ENCODE measurements around the gene STAB2. TPM values are rescaled to one million over a fixed set of nuclear protein-coding genes. Genes with fewer than 3 reads are reported as not detected.

STAB2 gene
- total RNA-seq, 1 donor from 2014 or later: not detected

DNA sequence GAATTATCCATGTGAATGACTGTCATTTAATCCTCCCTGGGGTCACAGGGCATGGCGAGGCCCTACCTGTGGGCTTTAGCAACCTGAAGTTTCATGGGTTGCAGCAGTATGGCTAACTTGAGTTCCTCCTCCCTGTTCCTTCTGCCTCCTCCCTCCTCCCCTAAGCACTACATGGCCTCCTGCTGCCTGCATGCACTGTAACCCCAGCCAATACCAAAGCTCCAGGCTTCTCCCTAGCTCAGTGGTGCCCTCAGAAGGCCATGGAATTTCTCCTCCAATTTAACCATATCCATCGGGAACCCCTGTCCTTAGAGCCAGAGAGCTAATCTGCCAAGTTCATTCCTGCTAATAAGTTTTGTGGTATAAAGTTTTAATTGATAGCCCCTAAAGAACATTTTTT is 158.9 kb downstream of the STAB2 start:
- Histone ChIP-seq H3K9me3 (no peaks in the 10 kb centered on the region), H3K36me3 (peaks cover 0 to 7% of the 10 kb centered on the region in 2 donors)
- intact Hi-C loops (cut with DNase I): no loop called here

DNA sequence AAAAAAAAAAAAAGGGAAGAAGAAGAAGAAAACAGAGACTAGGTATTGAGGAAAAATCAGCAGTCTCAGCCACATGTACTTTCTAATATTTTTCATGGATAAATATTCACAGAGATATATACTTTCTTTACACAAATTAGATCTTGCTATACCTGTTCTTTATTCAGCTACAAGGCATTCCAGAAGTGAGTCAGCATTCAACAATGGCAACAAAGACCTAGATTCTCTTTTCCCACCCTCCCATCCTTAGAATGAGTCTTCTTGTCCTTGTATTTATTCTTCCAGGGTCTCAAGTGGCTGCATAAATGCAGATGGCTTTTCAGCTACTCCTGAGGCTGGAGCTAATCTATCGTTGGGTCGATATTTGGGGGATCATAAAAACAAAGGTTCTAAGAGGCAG is 160.9 kb downstream of the STAB2 start:
- H3K36me3 ChIP-seq: peaks cover 0 to 7% of the 10 kb centered on the region in 2 donors
- H3K27me3 ChIP-seq: no peaks in the 10 kb centered on the region
- intact Hi-C loops (cut with DNase I): no loop called here
- DNase-seq (ENCODE audit: low spot score in 2 of 2): no peak
- no peaks in the 10 kb centered on the region for H3K4me1 ChIP-seq
- H3K4me3 ChIP-seq: no peak overlapping the region
- H3K27ac ChIP-seq: no peak overlapping the region
- TF ChIP-seq, protein P1, sequence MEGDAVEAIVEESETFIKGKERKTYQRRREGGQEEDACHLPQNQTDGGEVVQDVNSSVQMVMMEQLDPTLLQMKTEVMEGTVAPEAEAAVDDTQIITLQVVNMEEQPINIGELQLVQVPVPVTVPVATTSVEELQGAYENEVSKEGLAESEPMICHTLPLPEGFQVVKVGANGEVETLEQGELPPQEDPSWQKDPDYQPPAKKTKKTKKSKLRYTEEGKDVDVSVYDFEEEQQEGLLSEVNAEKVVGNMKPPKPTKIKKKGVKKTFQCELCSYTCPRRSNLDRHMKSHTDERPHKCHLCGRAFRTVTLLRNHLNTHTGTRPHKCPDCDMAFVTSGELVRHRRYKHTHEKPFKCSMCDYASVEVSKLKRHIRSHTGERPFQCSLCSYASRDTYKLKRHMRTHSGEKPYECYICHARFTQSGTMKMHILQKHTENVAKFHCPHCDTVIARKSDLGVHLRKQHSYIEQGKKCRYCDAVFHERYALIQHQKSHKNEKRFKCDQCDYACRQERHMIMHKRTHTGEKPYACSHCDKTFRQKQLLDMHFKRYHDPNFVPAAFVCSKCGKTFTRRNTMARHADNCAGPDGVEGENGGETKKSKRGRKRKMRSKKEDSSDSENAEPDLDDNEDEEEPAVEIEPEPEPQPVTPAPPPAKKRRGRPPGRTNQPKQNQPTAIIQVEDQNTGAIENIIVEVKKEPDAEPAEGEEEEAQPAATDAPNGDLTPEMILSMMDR (IDR thresholded peaks at IDR 0.05): no peak
- no peaks in the 10 kb centered on the region for H3K9me3 ChIP-seq

More for the DNA sequence above, 158.9 kb downstream of the STAB2 start:
- Histone ChIP-seq H3K27ac (no peak overlapping the region), H3K4me3 (no peak overlapping the region), H3K4me1 (no peaks in the 10 kb centered on the region), H3K27me3 (no peaks in the 10 kb centered on the region)
- TF ChIP-seq, protein P1 (IDR thresholded peaks at IDR 0.05): no peak
- DNase-seq (ENCODE audit: low spot score in 2 of 2): no peak

DNA sequence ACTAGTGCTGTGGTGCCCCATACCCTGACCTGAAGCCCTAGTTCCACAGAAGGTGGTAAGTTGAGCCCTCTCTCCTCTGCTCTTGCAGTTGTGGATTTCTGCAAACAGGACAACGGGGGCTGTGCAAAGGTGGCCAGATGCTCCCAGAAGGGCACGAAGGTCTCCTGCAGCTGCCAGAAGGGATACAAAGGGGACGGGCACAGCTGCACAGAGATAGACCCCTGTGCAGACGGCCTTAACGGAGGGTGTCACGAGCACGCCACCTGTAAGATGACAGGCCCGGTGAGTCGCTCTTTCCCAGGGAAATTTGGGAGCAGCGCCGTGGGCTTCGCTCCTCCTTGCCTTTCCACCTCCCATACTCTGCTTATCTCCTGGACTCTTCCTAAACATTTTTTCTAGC is 161.8 kb downstream of the STAB2 start:
- no peaks in the 10 kb centered on the region for H3K4me1 ChIP-seq
- TF ChIP-seq, protein P1 (IDR thresholded peaks at IDR 0.05): no peak
- intact Hi-C loops (cut with DNase I): no loop called here
- H3K27me3 ChIP-seq: no peaks in the 10 kb centered on the region
- no peak for DNase-seq (ENCODE audit: low spot score in 2 of 2)
- no peak overlapping the region for H3K27ac ChIP-seq
- H3K9me3 ChIP-seq: no peaks in the 10 kb centered on the region
- H3K4me3 ChIP-seq: no peak overlapping the region
- peaks cover 0 to 7% of the 10 kb centered on the region in 2 donors for H3K36me3 ChIP-seq

DNA sequence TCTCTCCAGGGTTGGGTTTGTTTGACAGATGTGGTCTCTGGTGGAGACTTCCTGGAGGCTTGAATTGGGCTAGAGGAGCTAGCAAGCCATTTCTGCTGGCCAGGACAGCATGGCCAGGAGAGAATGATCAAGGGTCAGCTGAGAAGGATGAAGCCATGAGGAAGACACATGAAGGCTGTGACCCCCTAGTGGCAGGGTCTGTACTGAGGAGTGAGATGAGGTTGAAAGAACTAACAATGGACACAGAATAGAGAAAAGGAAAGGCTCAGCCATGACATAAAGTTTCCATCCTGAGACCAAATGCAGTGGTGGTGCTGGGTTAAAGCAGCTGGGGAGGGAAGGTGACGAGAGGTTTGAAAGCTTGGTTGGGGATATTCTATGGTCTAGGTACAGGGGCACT is 164.1 kb downstream of the STAB2 start:
- no peaks in the 10 kb centered on the region for H3K9me3 ChIP-seq
- no peaks in the 10 kb centered on the region for H3K36me3 ChIP-seq
- DNase-seq (ENCODE audit: low spot score in 2 of 2): no peak
- TF ChIP-seq, protein P1 (IDR thresholded peaks at IDR 0.05): no peak
- no peak overlapping the region for H3K27ac ChIP-seq
- H3K4me1 ChIP-seq: no peaks in the 10 kb centered on the region
- intact Hi-C loops (cut with DNase I): no loop called here
- no peak overlapping the region for H3K4me3 ChIP-seq
- no peaks in the 10 kb centered on the region for H3K27me3 ChIP-seq

DNA sequence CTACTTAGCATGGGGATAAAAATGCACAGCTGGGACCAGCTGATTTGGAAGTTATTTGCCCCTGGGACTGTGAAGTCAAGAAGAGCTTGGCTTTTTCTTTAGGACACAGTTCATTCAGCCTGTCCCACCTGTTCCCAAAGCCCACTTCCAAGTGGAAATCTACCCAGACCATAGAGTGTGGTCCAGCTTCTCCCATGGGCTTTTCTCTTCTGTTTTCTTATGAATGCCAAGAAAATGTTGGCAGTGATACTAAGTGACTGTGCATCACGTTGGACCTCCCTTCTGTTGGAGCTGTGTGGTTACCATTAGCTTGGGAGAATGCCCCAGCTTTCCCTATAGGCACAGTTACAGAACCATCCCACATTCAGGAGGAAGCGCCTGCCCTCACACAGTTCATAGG is 164.5 kb downstream of the STAB2 start:
- TF ChIP-seq, protein P1 (IDR thresholded peaks at IDR 0.05): no peak
- H3K27me3 ChIP-seq: no peaks in the 10 kb centered on the region
- DNase-seq (ENCODE audit: low spot score in 2 of 2): no peak
- H3K4me1 ChIP-seq: no peaks in the 10 kb centered on the region
- intact Hi-C loops (cut with DNase I): no loop called here
- no peaks in the 10 kb centered on the region for H3K9me3 ChIP-seq
- no peak overlapping the region for H3K27ac ChIP-seq
- no peaks in the 10 kb centered on the region for H3K36me3 ChIP-seq
- no peak overlapping the region for H3K4me3 ChIP-seq

DNA sequence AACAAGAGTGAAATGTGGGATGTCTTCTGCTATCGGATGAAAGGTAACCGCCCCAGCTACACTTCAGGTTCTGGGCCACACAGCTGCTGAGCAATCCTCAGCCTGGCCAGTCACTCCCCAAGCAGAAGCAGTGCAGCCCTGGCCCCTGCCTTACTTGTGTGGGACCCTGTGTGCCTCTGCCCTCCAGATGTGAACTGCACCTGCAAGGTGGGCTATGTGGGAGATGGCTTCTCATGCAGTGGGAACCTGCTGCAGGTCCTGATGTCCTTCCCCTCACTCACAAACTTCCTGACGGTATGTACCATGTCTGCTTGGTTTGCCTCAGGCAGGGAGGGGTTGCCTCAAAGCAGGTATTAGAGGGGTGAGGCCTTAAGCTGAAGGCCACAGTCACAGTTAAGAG is 168.4 kb downstream of the STAB2 start:
- no peaks in the 10 kb centered on the region for H3K27me3 ChIP-seq
- H3K4me1 ChIP-seq: no peaks in the 10 kb centered on the region
- no peak overlapping the region for H3K27ac ChIP-seq
- H3K9me3 ChIP-seq: no peaks in the 10 kb centered on the region
- intact Hi-C loops (cut with DNase I): no loop called here
- DNase-seq (ENCODE audit: low spot score in 2 of 2): no peak
- H3K4me3 ChIP-seq: no peak overlapping the region
- H3K36me3 ChIP-seq: peaks cover 0 to 6% of the 10 kb centered on the region in 2 donors
- TF ChIP-seq, protein P1 (IDR thresholded peaks at IDR 0.05): no peak
